ENCODE measurements around the gene FRMD3.

Gene FRMD3

GRCh38 chr9:83538172-83538889, at the start of gene FRMD3:
FRMD3 (minus strand) TSS chr9:83538401; CDS start chr9:83538231, 170 bp downstream.
- intact Hi-C loops (cut with DNase I) = no loop called here
- DNase-seq = peak in 41 of 42 donors; percentile 26 to 78 (median 63)

- intact Hi-C loops (cut with DNase I) = no loop called here
Observed at GRCh38 chr9:83584995-83585394, 46.8 kb upstream of the FRMD3 start.

GRCh38 chr9:83583151-83584014, 45.2 kb upstream of the FRMD3 start:
- DNase-seq = peak in 25 of 42 donors; percentile 8 to 66 (median 29)
- intact Hi-C loops (cut with DNase I) = no loop called here

More at GRCh38 chr9:83584995-83585394, 46.8 kb upstream of the FRMD3 start:
- DNase-seq = peak in 1 of 42 donors; percentile 1

GRCh38 chr9:83582029-83582428, 43.8 kb upstream of the FRMD3 start:
- no peak for DNase-seq
- intact Hi-C loops (cut with DNase I) = no loop called here

- intact Hi-C loops (cut with DNase I) = no loop called here
- no peak for DNase-seq
Observed at GRCh38 chr9:83574482-83574881, 36.3 kb upstream of the FRMD3 start.

- DNase-seq = peak in 5 of 42 donors; percentile 3 to 30 (median 14)
- intact Hi-C loops (cut with DNase I) = no loop called here
Observed at GRCh38 chr9:83572524-83572923, 34.3 kb upstream of the FRMD3 start.

GRCh38 chr9:83570359-83570758, 32.2 kb upstream of the FRMD3 start:
- intact Hi-C loops (cut with DNase I) = no loop called here
- DNase-seq = no peak

GRCh38 chr9:83569326-83569725, 31.1 kb upstream of the FRMD3 start:
- peak in 13 of 42 donors; percentile 7 to 47 (median 22) for DNase-seq
- intact Hi-C loops (cut with DNase I) = no loop called here

- no peak for DNase-seq
- intact Hi-C loops (cut with DNase I) = no loop called here
Observed at GRCh38 chr9:83563360-83563759, 25.2 kb upstream of the FRMD3 start.

- intact Hi-C loops (cut with DNase I) = no loop called here
Observed at GRCh38 chr9:83560169-83560826, 22.1 kb upstream of the FRMD3 start.

GRCh38 chr9:83557771-83558170, 19.6 kb upstream of the FRMD3 start:
- DNase-seq = no peak
- intact Hi-C loops (cut with DNase I) = no loop called here

More at GRCh38 chr9:83560169-83560826, 22.1 kb upstream of the FRMD3 start:
- no peak for DNase-seq

GRCh38 chr9:83557317-83557716, 19.1 kb upstream of the FRMD3 start:
- DNase-seq = no peak
- intact Hi-C loops (cut with DNase I) = no loop called here

GRCh38 chr9:83554278-83554677, 16.1 kb upstream of the FRMD3 start:
- DNase-seq = no peak
- intact Hi-C loops (cut with DNase I) = no loop called here

GRCh38 chr9:83544002-83544698, 5.9 kb upstream of the FRMD3 start:
- intact Hi-C loops (cut with DNase I) = no loop called here
- DNase-seq = no peak

- intact Hi-C loops (cut with DNase I) = no loop called here
- no peak for DNase-seq
Observed at GRCh38 chr9:83538890-83539238, 663 bp upstream of the FRMD3 start.

- DNase-seq = peak in 7 of 42 donors; percentile 2 to 33 (median 14)
Observed at GRCh38 chr9:83537331-83538171, 650 bp downstream of the FRMD3 start.

GRCh38 chr9:83536332-83536731, 1.9 kb downstream of the FRMD3 start:
- DNase-seq = no peak
- intact Hi-C loops (cut with DNase I) = no loop called here

More at GRCh38 chr9:83537331-83538171, 650 bp downstream of the FRMD3 start:
- intact Hi-C loops (cut with DNase I) = no loop called here

GRCh38 chr9:83535736-83536135, 2.5 kb downstream of the FRMD3 start:
- no peak for DNase-seq
- intact Hi-C loops (cut with DNase I) = no loop called here

All from head of caudate nucleus (tissue), 42 donors.